HTR-8/SVneo (cell line): ENCODE data around the gene HS3ST3A1.

Experiments
- DNase-seq: peaks from one replicate; pipeline ENCODE4 v3.0.0; 2011; ENCODE audit warnings: low spot score, mixed read lengths; ENCODE audit not compliant: insufficient read length
- FAIRE-seq: peaks from 2 replicates; lab custom pipeline; 2011; peaks lifted over from hg19 to GRCh38; lab: Jason Lieb, UNC

HS3ST3A1 gene

GRCh38 chr17:13601776-13602551 lies at the start of gene HS3ST3A1:
Gene HS3ST3A1, minus strand, starts transcription at chr17:13601929. Its CDS starts 800 bp downstream, at chr17:13601129.
- no peak for FAIRE-seq

GRCh38 chr17:13650096-13650675 lies 48.5 kb upstream of the HS3ST3A1 start:
- no peak for FAIRE-seq

More at GRCh38 chr17:13601776-13602551, at the start of gene HS3ST3A1:
- DNase-seq, result peak; percentile 68

GRCh38 chr17:13647543-13648021 lies 45.9 kb upstream of the HS3ST3A1 start:
- DNase-seq (no peak), FAIRE-seq (no peak)

More at GRCh38 chr17:13650096-13650675, 48.5 kb upstream of the HS3ST3A1 start:
- no peak for DNase-seq

- FAIRE-seq, result no peak
- no peak for DNase-seq
Observed at GRCh38 chr17:13646969-13647542, 45.3 kb upstream of the HS3ST3A1 start.

GRCh38 chr17:13646411-13646810 lies 44.7 kb upstream of the HS3ST3A1 start:
- DNase-seq, result no peak
- FAIRE-seq, result no peak

GRCh38 chr17:13643180-13643579 lies 41.5 kb upstream of the HS3ST3A1 start:
- DNase-seq, result no peak
- FAIRE-seq, result no peak

GRCh38 chr17:13642188-13642587 lies 40.5 kb upstream of the HS3ST3A1 start:
- FAIRE-seq, result no peak

GRCh38 chr17:13640551-13640950 lies 38.8 kb upstream of the HS3ST3A1 start:
- FAIRE-seq, result no peak

More at GRCh38 chr17:13642188-13642587, 40.5 kb upstream of the HS3ST3A1 start:
- no peak for DNase-seq

GRCh38 chr17:13638855-13639458 lies 37.2 kb upstream of the HS3ST3A1 start:
- DNase-seq (no peak), FAIRE-seq (no peak)

More at GRCh38 chr17:13640551-13640950, 38.8 kb upstream of the HS3ST3A1 start:
- no peak for DNase-seq

- FAIRE-seq (no peak), DNase-seq (no peak)
Observed at GRCh38 chr17:13636951-13637350, 35.2 kb upstream of the HS3ST3A1 start.

GRCh38 chr17:13635951-13636350 lies 34.2 kb upstream of the HS3ST3A1 start:
- FAIRE-seq (no peak), DNase-seq (no peak)

- DNase-seq (no peak), FAIRE-seq (no peak)
Observed at GRCh38 chr17:13634021-13634420, 32.3 kb upstream of the HS3ST3A1 start.

GRCh38 chr17:13631529-13631928 lies 29.8 kb upstream of the HS3ST3A1 start:
- DNase-seq (no peak), FAIRE-seq (no peak)

GRCh38 chr17:13626703-13627102 lies 25.0 kb upstream of the HS3ST3A1 start:
- peak; percentile 36 for DNase-seq
- no peak for FAIRE-seq

GRCh38 chr17:13619462-13619861 lies 17.7 kb upstream of the HS3ST3A1 start:
- FAIRE-seq, result no peak

GRCh38 chr17:13616031-13616430 lies 14.3 kb upstream of the HS3ST3A1 start:
- DNase-seq (no peak), FAIRE-seq (no peak)

More at GRCh38 chr17:13619462-13619861, 17.7 kb upstream of the HS3ST3A1 start:
- DNase-seq, result no peak

GRCh38 chr17:13609941-13610340 lies 8.2 kb upstream of the HS3ST3A1 start:
- FAIRE-seq, result no peak
- no peak for DNase-seq

GRCh38 chr17:13601322-13601775 lies 380 bp downstream of the HS3ST3A1 start:
- no peak for DNase-seq
- FAIRE-seq, result no peak

GRCh38 chr17:13600475-13601321 lies 1.0 kb downstream of the HS3ST3A1 start:
- FAIRE-seq (no peak), DNase-seq (no peak)

- DNase-seq, result no peak
- no peak for FAIRE-seq
Observed at GRCh38 chr17:13599864-13600263, 1.9 kb downstream of the HS3ST3A1 start.
